Body of pancreas (tissue), 4 donors: ENCODE data around the gene TMBIM1.

Experiments used
- POLR2A ChIP-seq, 3 donors: fragments of 450-650 bp; IDR thresholded peaks; one replicate each; pipeline ENCODE4 v1.6.1; 2016; ENCODE audit warnings: antibody characterized with exemption in 3 of 3, mild to moderate bottlenecking in 2 of 3
- TF ChIP-seq, protein P1 (sequence below), 7 experiments: fragments of 450-650 bp in 4 of 7; fragments of 200-600 bp in 3 of 7; sonication (generic) in 3 of 7; IDR thresholded peaks; one replicate each; pipeline ENCODE4 v1.5.1; 2016 to 2019; ENCODE audit warnings: antibody characterized with exemption in 7 of 7

DNA sequence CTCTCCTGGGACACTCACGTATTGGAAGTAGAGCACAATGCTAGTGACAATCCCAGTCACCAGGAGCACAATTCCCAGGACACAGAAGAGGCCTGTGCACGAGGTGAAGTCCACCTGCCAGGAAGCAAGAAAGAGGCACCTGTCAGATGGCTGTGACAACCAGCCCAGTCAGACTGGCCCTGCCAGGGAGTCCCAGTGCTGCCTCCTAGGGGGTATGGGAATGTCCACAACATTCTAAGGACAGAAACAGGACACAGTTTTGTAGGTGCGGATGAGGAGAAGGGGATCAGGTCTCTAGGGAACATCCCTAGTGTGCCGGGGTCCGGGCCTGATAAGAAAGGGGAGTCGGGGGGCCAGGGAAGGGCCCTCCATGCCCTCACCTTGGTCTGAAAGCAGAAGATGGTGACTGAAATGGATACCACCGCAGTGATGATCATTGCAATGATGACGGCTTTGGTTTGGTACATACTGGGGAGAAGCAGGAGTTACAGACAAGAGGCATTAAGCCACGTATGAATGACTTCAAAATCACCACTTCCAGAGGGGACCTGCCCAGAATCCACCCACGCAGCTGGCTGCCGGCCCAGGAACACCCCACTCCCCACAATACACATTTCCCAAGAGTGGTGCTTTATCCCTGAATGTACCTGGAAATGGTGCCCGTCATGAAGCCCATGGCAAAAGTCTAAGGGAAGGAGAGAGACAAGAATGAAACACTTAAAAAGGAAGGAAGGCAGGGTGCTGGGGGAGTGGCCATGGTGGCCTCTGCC, 15.1 kb downstream of the TMBIM1 start:
- no peak for TF ChIP-seq POLR2A (IDR thresholded peaks at IDR 0.05)
- TF ChIP-seq, protein P1, sequence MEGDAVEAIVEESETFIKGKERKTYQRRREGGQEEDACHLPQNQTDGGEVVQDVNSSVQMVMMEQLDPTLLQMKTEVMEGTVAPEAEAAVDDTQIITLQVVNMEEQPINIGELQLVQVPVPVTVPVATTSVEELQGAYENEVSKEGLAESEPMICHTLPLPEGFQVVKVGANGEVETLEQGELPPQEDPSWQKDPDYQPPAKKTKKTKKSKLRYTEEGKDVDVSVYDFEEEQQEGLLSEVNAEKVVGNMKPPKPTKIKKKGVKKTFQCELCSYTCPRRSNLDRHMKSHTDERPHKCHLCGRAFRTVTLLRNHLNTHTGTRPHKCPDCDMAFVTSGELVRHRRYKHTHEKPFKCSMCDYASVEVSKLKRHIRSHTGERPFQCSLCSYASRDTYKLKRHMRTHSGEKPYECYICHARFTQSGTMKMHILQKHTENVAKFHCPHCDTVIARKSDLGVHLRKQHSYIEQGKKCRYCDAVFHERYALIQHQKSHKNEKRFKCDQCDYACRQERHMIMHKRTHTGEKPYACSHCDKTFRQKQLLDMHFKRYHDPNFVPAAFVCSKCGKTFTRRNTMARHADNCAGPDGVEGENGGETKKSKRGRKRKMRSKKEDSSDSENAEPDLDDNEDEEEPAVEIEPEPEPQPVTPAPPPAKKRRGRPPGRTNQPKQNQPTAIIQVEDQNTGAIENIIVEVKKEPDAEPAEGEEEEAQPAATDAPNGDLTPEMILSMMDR (IDR thresholded peaks at IDR 0.05): peak in 2 of 7 experiments; percentile 12 to 52
